ENCODE data around the gene WDR43. TPM values are rescaled to one million over a fixed set of nuclear protein-coding genes. Genes with fewer than 3 reads are reported as not detected.
A peak's percentile ranks its signal among the peaks of the same experiment; 100 is the strongest.

Gene WDR43
- total and polyA plus RNA-seq, 4 experiments from 2014 or later = 36.2 to 57.9 (median 55.2) TPM

DNA sequence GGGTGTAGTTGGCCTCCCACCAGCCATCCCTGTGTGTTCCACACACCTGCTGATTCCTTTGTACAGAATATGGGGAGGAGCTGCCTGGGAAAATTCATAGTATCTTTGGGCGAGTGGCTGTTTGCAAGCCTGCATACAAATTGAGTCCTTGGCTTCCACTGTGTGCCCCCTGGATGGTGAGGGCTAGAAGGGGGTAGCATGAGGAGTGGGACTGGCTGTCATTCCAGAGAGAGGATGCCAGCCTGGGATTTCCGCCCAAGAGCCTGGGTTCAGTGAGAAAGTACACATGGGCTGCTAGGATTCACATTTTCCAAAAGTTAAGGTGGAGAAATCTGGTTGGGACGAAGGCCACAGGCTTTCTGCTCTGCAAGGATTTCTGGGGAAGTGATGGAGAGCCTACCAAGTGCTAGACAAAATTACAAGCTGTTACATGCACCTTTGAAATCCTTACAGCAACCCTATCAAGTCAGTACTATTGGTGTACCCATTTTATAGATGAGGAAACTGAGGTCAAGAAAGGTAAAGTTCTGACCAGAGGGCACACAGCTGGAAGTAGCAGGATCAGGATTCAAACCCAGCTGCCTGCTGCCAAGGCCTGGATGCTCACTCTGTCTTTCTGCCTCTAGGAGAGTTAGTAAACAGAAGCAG, 86.0 kb downstream of the WDR43 start:
- no peaks in the 10 kb centered on the region for H3K27me3 Mint-ChIP-seq
- H3K36me3 Mint-ChIP-seq = no peaks in the 10 kb centered on the region
- peaks cover 0 to 4% (median 0%) of the 10 kb centered on the region in 4 donors for H3K4me1 Mint-ChIP-seq
- Histone ChIP-seq H3K9me3 (ENCODE audit: control insufficient read depth in 1 of 2, low read length in 2 of 2) (no peaks in the 10 kb centered on the region), H3K27me3 (ENCODE audit: insufficient read depth, low read length) (no peaks in the 10 kb centered on the region), H3K4me3 (ENCODE audit: low read length in 2 of 2) (no peak overlapping the region), H3K4me1 (ENCODE audit: insufficient read depth, low read length) (no peaks in the 10 kb centered on the region), H3K27ac (ENCODE audit: low read depth, low read length) (no peak overlapping the region), H3K36me3 (ENCODE audit: insufficient read depth, low read length) (no peaks in the 10 kb centered on the region)
- intact Hi-C loops (cut with micrococcal nuclease) = no loop called here
- no peak overlapping the region for H3K27ac Mint-ChIP-seq
- H3K9me3 Mint-ChIP-seq = peaks cover 0 to 1% (median 0%) of the 10 kb centered on the region in 8 donors
- CTCF ChIA-PET (ENCODE audit: partially characterized antibody) = interaction anchor here (1.3 to 1.6 kb wide), 2 partner anchors 22 to 31 kb away, joined by 3 to 4 read pairs; no protein-coding TSS in a partner anchor
- POLR2A ChIA-PET (ENCODE audit: partially characterized antibody) = no interaction called here
- H3K4me3 Mint-ChIP-seq = no peak overlapping the region
- no peak for DNase-seq

- ChIA-PET POLR2A (ENCODE audit: partially characterized antibody) (no interaction called here), CTCF (ENCODE audit: partially characterized antibody) (interaction anchor here (1.6 kb wide), 1 partner anchor 30 kb away, joined by 4 read pairs; no protein-coding TSS in a partner anchor)
- H3K27me3 Mint-ChIP-seq = no peaks in the 10 kb centered on the region
- no peak for DNase-seq
- no peaks in the 10 kb centered on the region for H3K27me3 ChIP-seq (ENCODE audit: insufficient read depth, low read length)
- no peaks in the 10 kb centered on the region for H3K36me3 ChIP-seq (ENCODE audit: insufficient read depth, low read length)
- no peaks in the 10 kb centered on the region for H3K36me3 Mint-ChIP-seq
- no peak within 1 kb of the TSS for H3K4me3 ChIP-seq (ENCODE audit: low read length in 2 of 2)
- no peak within 1 kb of the TSS for H3K27ac Mint-ChIP-seq
- no peak within 1 kb of the TSS for H3K27ac ChIP-seq (ENCODE audit: low read depth, low read length)
- intact Hi-C loops (cut with micrococcal nuclease) = no loop called here
- H3K4me1 Mint-ChIP-seq = peaks cover 0 to 4% (median 0%) of the 10 kb centered on the region in 4 donors
- H3K4me3 Mint-ChIP-seq = no peak within 1 kb of the TSS
- no peaks in the 10 kb centered on the region for H3K9me3 ChIP-seq (ENCODE audit: control insufficient read depth in 1 of 2, low read length in 2 of 2)
- no peaks in the 10 kb centered on the region for H3K9me3 Mint-ChIP-seq
- no peaks in the 10 kb centered on the region for H3K4me1 ChIP-seq (ENCODE audit: insufficient read depth, low read length)
Observed at GRCh38 chr2:28981016-28981441, 86.6 kb downstream of the WDR43 start, which contains the start of gene TOGARAM2. Gene TOGARAM2 (plus strand): TSS chr2:28981298. CDS start chr2:28994835, 13,537 bp downstream.

DNA sequence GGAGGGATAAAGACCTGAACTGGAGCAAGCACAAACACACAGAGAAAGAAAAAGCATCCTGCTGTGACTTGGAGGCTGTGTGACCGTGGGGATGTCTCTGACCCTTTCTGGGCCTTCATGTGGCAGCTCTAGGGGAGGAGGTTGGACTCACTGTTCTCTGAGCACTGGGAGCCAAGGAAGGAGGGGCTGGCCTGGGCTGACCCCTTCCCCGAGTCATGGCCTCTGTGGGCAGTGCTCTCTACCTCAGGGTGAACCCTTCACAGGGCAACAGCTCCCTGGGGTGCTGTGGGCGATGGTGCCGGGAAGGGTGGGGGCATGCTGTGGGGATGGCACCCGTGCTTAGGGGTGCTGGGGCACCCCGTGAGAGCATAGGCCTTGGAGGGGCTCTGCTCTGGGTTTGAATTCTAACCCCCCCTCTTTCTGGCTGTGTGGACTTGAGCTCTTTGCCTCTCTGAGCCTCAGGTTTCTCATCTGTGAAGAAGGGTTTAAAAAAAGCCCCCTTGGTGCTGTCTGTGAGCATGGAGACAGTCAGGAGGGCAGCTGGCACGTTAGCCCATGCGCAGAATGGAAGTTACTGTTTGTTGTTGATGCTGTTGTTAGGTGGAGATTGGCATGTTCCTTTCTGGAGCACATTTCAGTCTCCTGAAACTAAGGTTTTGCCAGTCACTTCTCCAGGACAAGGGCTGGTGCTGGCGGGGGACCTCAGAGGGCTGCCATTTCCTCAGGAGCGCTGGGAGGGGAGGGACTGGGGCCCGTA, 87.3 kb downstream of the WDR43 start:
- H3K36me3 Mint-ChIP-seq = no peaks in the 10 kb centered on the region
- ChIA-PET CTCF (ENCODE audit: partially characterized antibody) (interaction anchor here (1.1 to 1.6 kb wide), 2 partner anchors 20 to 29 kb away, joined by 4 read pairs; no protein-coding TSS in a partner anchor), POLR2A (ENCODE audit: partially characterized antibody) (no interaction called here)
- DNase-seq = no peak
- no peak overlapping the region for H3K4me3 Mint-ChIP-seq
- H3K9me3 Mint-ChIP-seq = no peaks in the 10 kb centered on the region
- no peak overlapping the region for H3K27ac Mint-ChIP-seq
- H3K4me1 Mint-ChIP-seq = peaks cover 0 to 4% (median 0%) of the 10 kb centered on the region in 4 donors
- H3K4me1 ChIP-seq (ENCODE audit: insufficient read depth, low read length) = no peaks in the 10 kb centered on the region
- no peak overlapping the region for H3K27ac ChIP-seq (ENCODE audit: low read depth, low read length)
- H3K4me3 ChIP-seq (ENCODE audit: low read length in 2 of 2) = no peak overlapping the region
- no peaks in the 10 kb centered on the region for H3K36me3 ChIP-seq (ENCODE audit: insufficient read depth, low read length)
- H3K9me3 ChIP-seq (ENCODE audit: control insufficient read depth in 1 of 2, low read length in 2 of 2) = no peaks in the 10 kb centered on the region
- H3K27me3 ChIP-seq (ENCODE audit: insufficient read depth, low read length) = no peaks in the 10 kb centered on the region
- intact Hi-C loops (cut with micrococcal nuclease) = no loop called here
- H3K27me3 Mint-ChIP-seq = no peaks in the 10 kb centered on the region

- CTCF ChIA-PET (ENCODE audit: partially characterized antibody) = interaction anchor here (1.1 kb wide), 1 partner anchor 19 kb away, joined by 4 read pairs; no protein-coding TSS in a partner anchor
- no peak overlapping the region for H3K4me3 Mint-ChIP-seq
- no peak overlapping the region for H3K4me3 ChIP-seq (ENCODE audit: low read length in 2 of 2)
- H3K36me3 ChIP-seq (ENCODE audit: insufficient read depth, low read length) = no peaks in the 10 kb centered on the region
- H3K36me3 Mint-ChIP-seq = no peaks in the 10 kb centered on the region
- no peaks in the 10 kb centered on the region for H3K27me3 Mint-ChIP-seq
- intact Hi-C loops (cut with micrococcal nuclease) = no loop called here
- H3K9me3 ChIP-seq (ENCODE audit: control insufficient read depth in 1 of 2, low read length in 2 of 2) = no peaks in the 10 kb centered on the region
- H3K9me3 Mint-ChIP-seq = no peaks in the 10 kb centered on the region
- POLR2A ChIA-PET (ENCODE audit: partially characterized antibody) = no interaction called here
- H3K4me1 Mint-ChIP-seq = peaks cover 0 to 4% (median 0%) of the 10 kb centered on the region in 4 donors
- no peaks in the 10 kb centered on the region for H3K27me3 ChIP-seq (ENCODE audit: insufficient read depth, low read length)
- DNase-seq = no peak
- H3K27ac ChIP-seq (ENCODE audit: low read depth, low read length) = no peak overlapping the region
- no peaks in the 10 kb centered on the region for H3K4me1 ChIP-seq (ENCODE audit: insufficient read depth, low read length)
- H3K27ac Mint-ChIP-seq = no peak overlapping the region
Observed at GRCh38 chr2:28982381-28982950, 88.0 kb downstream of the WDR43 start.

DNA sequence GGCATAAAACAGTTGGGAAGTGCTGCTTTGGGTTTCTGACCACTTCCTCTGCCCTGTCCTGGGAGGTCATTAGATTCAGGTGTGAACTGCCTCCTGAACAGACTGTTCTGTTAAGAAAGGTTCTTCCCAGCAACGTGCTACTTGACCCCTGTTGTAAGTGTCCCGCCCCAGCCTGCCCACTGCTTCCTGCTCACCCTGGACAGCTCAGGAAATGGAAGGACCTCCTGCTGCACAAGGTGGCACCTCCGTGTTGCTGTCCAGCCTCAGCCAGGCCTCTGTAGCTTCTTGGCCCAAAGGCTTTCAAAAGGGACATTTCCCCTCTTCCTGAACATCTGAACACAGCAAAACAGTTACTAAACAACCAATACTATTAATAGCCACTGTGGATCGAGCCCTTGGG, 92.0 kb downstream of the WDR43 start:
- H3K27me3 ChIP-seq (ENCODE audit: insufficient read depth, low read length) = no peaks in the 10 kb centered on the region
- H3K9me3 ChIP-seq (ENCODE audit: control insufficient read depth in 1 of 2, low read length in 2 of 2) = no peaks in the 10 kb centered on the region
- intact Hi-C loops (cut with micrococcal nuclease) = no loop called here
- Mint-ChIP-seq H3K9me3 (no peaks in the 10 kb centered on the region), H3K27me3 (no peaks in the 10 kb centered on the region), H3K27ac (peak overlapping the region in 1 of 7 donors; percentile 8), H3K4me1 (peaks cover 0 to 4% (median 0%) of the 10 kb centered on the region in 4 donors), H3K36me3 (no peaks in the 10 kb centered on the region), H3K4me3 (no peak overlapping the region)
- no peak overlapping the region for H3K27ac ChIP-seq (ENCODE audit: low read depth, low read length)
- no peaks in the 10 kb centered on the region for H3K36me3 ChIP-seq (ENCODE audit: insufficient read depth, low read length)
- CTCF ChIA-PET (ENCODE audit: partially characterized antibody) = interaction anchor here (0.8 to 1.1 kb wide), 3 partner anchors 26 to 41 kb away, joined by 3 read pairs; no protein-coding TSS in a partner anchor
- no peak overlapping the region for H3K4me3 ChIP-seq (ENCODE audit: low read length in 2 of 2)
- DNase-seq = no peak
- no peaks in the 10 kb centered on the region for H3K4me1 ChIP-seq (ENCODE audit: insufficient read depth, low read length)
- POLR2A ChIA-PET (ENCODE audit: partially characterized antibody) = no interaction called here

DNA sequence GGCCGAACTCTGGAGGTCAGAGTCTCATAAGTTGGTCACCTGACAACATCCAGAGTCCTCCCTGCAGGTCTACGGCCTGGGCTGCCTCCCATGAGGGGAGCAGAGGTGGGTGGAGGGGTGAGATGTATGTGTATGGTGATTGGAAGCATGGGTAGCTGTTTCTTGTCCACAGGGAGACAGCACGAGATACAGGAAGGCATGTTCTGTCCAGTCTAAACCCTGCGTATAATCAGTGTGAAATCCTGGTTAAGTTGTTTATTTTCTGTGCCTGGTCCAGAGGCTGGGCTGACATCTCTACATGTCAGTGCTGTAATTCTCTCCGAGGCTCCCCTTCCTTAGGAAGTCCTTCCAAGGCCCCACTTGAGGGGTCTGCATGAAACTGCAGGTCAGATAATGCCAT, 95.5 kb downstream of the WDR43 start:
- Mint-ChIP-seq H3K27me3 (no peaks in the 10 kb centered on the region), H3K4me3 (no peak overlapping the region), H3K36me3 (no peaks in the 10 kb centered on the region), H3K27ac (peak overlapping the region in 2 of 7 donors; percentile 36 to 51), H3K9me3 (no peaks in the 10 kb centered on the region), H3K4me1 (no peaks in the 10 kb centered on the region)
- H3K4me3 ChIP-seq (ENCODE audit: low read length in 2 of 2) = no peak overlapping the region
- POLR2A ChIA-PET (ENCODE audit: partially characterized antibody) = no interaction called here
- no peak for DNase-seq
- H3K27ac ChIP-seq (ENCODE audit: low read depth, low read length) = no peak overlapping the region
- no peaks in the 10 kb centered on the region for H3K36me3 ChIP-seq (ENCODE audit: insufficient read depth, low read length)
- H3K4me1 ChIP-seq (ENCODE audit: insufficient read depth, low read length) = no peaks in the 10 kb centered on the region
- intact Hi-C loops (cut with micrococcal nuclease) = no loop called here
- no peaks in the 10 kb centered on the region for H3K27me3 ChIP-seq (ENCODE audit: insufficient read depth, low read length)
- H3K9me3 ChIP-seq (ENCODE audit: control insufficient read depth in 1 of 2, low read length in 2 of 2) = no peaks in the 10 kb centered on the region
- CTCF ChIA-PET (ENCODE audit: partially characterized antibody) = no interaction called here

DNA sequence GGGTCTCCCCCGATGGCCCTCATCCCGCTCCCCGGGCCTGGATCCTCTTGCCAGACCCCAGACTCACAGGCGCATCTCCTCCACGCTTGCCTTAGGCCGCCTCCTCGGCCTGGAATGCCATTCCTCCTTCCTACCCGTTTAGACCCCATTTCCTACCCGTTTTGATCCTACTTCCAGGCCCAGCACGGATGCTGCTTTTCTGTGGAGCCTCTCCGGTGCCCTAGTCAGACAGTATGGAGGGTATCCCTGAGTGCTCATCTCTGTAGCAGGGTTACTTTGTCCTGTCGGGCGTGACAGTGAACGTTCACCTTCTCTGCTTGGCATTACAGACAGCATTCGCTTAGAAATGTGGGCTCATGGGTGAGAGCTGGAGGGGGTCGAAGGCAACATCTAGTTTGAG, 96.0 kb downstream of the WDR43 start:
- Mint-ChIP-seq H3K27ac (peak overlapping the region in 2 of 7 donors; percentile 16 to 51), H3K36me3 (no peaks in the 10 kb centered on the region), H3K4me3 (no peak overlapping the region), H3K27me3 (no peaks in the 10 kb centered on the region), H3K9me3 (no peaks in the 10 kb centered on the region), H3K4me1 (no peaks in the 10 kb centered on the region)
- H3K36me3 ChIP-seq (ENCODE audit: insufficient read depth, low read length) = no peaks in the 10 kb centered on the region
- H3K9me3 ChIP-seq (ENCODE audit: control insufficient read depth in 1 of 2, low read length in 2 of 2) = no peaks in the 10 kb centered on the region
- H3K27ac ChIP-seq (ENCODE audit: low read depth, low read length) = no peak overlapping the region
- H3K4me3 ChIP-seq (ENCODE audit: low read length in 2 of 2) = no peak overlapping the region
- no peak for DNase-seq
- no peaks in the 10 kb centered on the region for H3K27me3 ChIP-seq (ENCODE audit: insufficient read depth, low read length)
- POLR2A ChIA-PET (ENCODE audit: partially characterized antibody) = no interaction called here
- CTCF ChIA-PET (ENCODE audit: partially characterized antibody) = no interaction called here
- intact Hi-C loops (cut with micrococcal nuclease) = no loop called here
- H3K4me1 ChIP-seq (ENCODE audit: insufficient read depth, low read length) = no peaks in the 10 kb centered on the region

Data from CD4-positive, alpha-beta memory T cell (primary cell).